ENCODE measurements around the gene APOBEC3B.
"Not testable (repeated sequence)": the region's sequence is repeated elsewhere in the genome, so short reads cannot be mapped to it uniquely, and the experiment has no call there.

The APOBEC3B gene

GRCh38 chr22:38944653-38945052 is 37.5 kb upstream of the APOBEC3B start:
- no peaks in the 10 kb centered on the region for H3K9me3 ChIP-seq (ENCODE audit: low read length)
- no peak overlapping the region for H2AFZ ChIP-seq (ENCODE audit: low read depth, low read length)
- peaks cover 22% of the 10 kb centered on the region for H3K27me3 ChIP-seq (ENCODE audit: insufficient read depth, low read length)
- H3K4me1 ChIP-seq (ENCODE audit: insufficient read depth, low read length), result no peaks in the 10 kb centered on the region
- no peak overlapping the region for H3K4me3 ChIP-seq (ENCODE audit: low read length)
- no peaks in the 10 kb centered on the region for H3K36me3 ChIP-seq (ENCODE audit: insufficient read depth, low read length)

- H3K4me3 ChIP-seq (ENCODE audit: low read length); H3K9me3 ChIP-seq (ENCODE audit: low read length); H3K4me1 ChIP-seq (ENCODE audit: insufficient read depth, low read length); H2AFZ ChIP-seq (ENCODE audit: low read depth, low read length); H3K36me3 ChIP-seq (ENCODE audit: insufficient read depth, low read length): not testable (repeated sequence)
- peaks cover 31% of the 10 kb centered on the region for H3K27me3 ChIP-seq (ENCODE audit: insufficient read depth, low read length)
Measured at GRCh38 chr22:38945706-38946338, 36.3 kb upstream of the APOBEC3B start.

GRCh38 chr22:38946771-38947170 is 35.4 kb upstream of the APOBEC3B start:
- Histone ChIP-seq H3K27me3 (ENCODE audit: insufficient read depth, low read length) (peaks cover 33% of the 10 kb centered on the region), H3K9me3 (ENCODE audit: low read length) (no peaks in the 10 kb centered on the region), H3K36me3 (ENCODE audit: insufficient read depth, low read length) (no peaks in the 10 kb centered on the region)

GRCh38 chr22:38947321-38948140 is 34.6 kb upstream of the APOBEC3B start:
- no peaks in the 10 kb centered on the region for H3K4me1 ChIP-seq (ENCODE audit: insufficient read depth, low read length)
- no peaks in the 10 kb centered on the region for H3K36me3 ChIP-seq (ENCODE audit: insufficient read depth, low read length)
- H3K4me3 ChIP-seq (ENCODE audit: low read length), result no peak overlapping the region
- peaks cover 35% of the 10 kb centered on the region for H3K27me3 ChIP-seq (ENCODE audit: insufficient read depth, low read length)
- no peak overlapping the region for H2AFZ ChIP-seq (ENCODE audit: low read depth, low read length)
- H3K9me3 ChIP-seq (ENCODE audit: low read length), result no peaks in the 10 kb centered on the region

More at GRCh38 chr22:38946771-38947170, 35.4 kb upstream of the APOBEC3B start:
- H3K4me3 ChIP-seq (ENCODE audit: low read length), result no peak overlapping the region
- no peaks in the 10 kb centered on the region for H3K4me1 ChIP-seq (ENCODE audit: insufficient read depth, low read length)
- no peak overlapping the region for H2AFZ ChIP-seq (ENCODE audit: low read depth, low read length)

GRCh38 chr22:38948181-38948940 is 33.8 kb upstream of the APOBEC3B start:
- Histone ChIP-seq H3K4me3 (ENCODE audit: low read length) (no peak overlapping the region), H3K36me3 (ENCODE audit: insufficient read depth, low read length) (no peaks in the 10 kb centered on the region), H2AFZ (ENCODE audit: low read depth, low read length) (no peak overlapping the region), H3K4me1 (ENCODE audit: insufficient read depth, low read length) (no peaks in the 10 kb centered on the region), H3K27me3 (ENCODE audit: insufficient read depth, low read length) (peaks cover 37% of the 10 kb centered on the region), H3K9me3 (ENCODE audit: low read length) (no peaks in the 10 kb centered on the region)

GRCh38 chr22:38949889-38950405 is 32.2 kb upstream of the APOBEC3B start:
- Histone ChIP-seq H3K4me3 (ENCODE audit: low read length) (no peak overlapping the region), H3K27me3 (ENCODE audit: insufficient read depth, low read length) (peaks cover 43% of the 10 kb centered on the region), H2AFZ (ENCODE audit: low read depth, low read length) (no peak overlapping the region), H3K36me3 (ENCODE audit: insufficient read depth, low read length) (no peaks in the 10 kb centered on the region), H3K9me3 (ENCODE audit: low read length) (no peaks in the 10 kb centered on the region), H3K4me1 (ENCODE audit: insufficient read depth, low read length) (no peaks in the 10 kb centered on the region)

- Histone ChIP-seq H3K4me3 (ENCODE audit: low read length) (no peak overlapping the region), H3K9me3 (ENCODE audit: low read length) (no peaks in the 10 kb centered on the region), H3K27me3 (ENCODE audit: insufficient read depth, low read length) (peaks cover 46% of the 10 kb centered on the region), H3K36me3 (ENCODE audit: insufficient read depth, low read length) (no peaks in the 10 kb centered on the region), H2AFZ (ENCODE audit: low read depth, low read length) (no peak overlapping the region), H3K4me1 (ENCODE audit: insufficient read depth, low read length) (no peaks in the 10 kb centered on the region)
Measured at GRCh38 chr22:38950527-38951295, 31.4 kb upstream of the APOBEC3B start.

GRCh38 chr22:38951734-38952133 is 30.4 kb upstream of the APOBEC3B start:
- Histone ChIP-seq H3K36me3 (ENCODE audit: insufficient read depth, low read length) (no peaks in the 10 kb centered on the region), H3K9me3 (ENCODE audit: low read length) (no peaks in the 10 kb centered on the region), H3K4me1 (ENCODE audit: insufficient read depth, low read length) (no peaks in the 10 kb centered on the region), H2AFZ (ENCODE audit: low read depth, low read length) (no peak overlapping the region), H3K4me3 (ENCODE audit: low read length) (no peak overlapping the region), H3K27me3 (ENCODE audit: insufficient read depth, low read length) (peaks cover 44% of the 10 kb centered on the region)

- no peak overlapping the region for H3K4me3 ChIP-seq (ENCODE audit: low read length)
- H3K27me3 ChIP-seq (ENCODE audit: insufficient read depth, low read length), result peaks cover 38% of the 10 kb centered on the region
- no peaks in the 10 kb centered on the region for H3K9me3 ChIP-seq (ENCODE audit: low read length)
- no peaks in the 10 kb centered on the region for H3K4me1 ChIP-seq (ENCODE audit: insufficient read depth, low read length)
- H3K36me3 ChIP-seq (ENCODE audit: insufficient read depth, low read length), result no peaks in the 10 kb centered on the region
- H2AFZ ChIP-seq (ENCODE audit: low read depth, low read length), result no peak overlapping the region
Measured at GRCh38 chr22:38952281-38952993, 29.7 kb upstream of the APOBEC3B start.

GRCh38 chr22:38953091-38953490 is 29.1 kb upstream of the APOBEC3B start:
- no peak overlapping the region for H2AFZ ChIP-seq (ENCODE audit: low read depth, low read length)
- H3K4me1 ChIP-seq (ENCODE audit: insufficient read depth, low read length), result no peaks in the 10 kb centered on the region
- no peaks in the 10 kb centered on the region for H3K36me3 ChIP-seq (ENCODE audit: insufficient read depth, low read length)
- no peaks in the 10 kb centered on the region for H3K9me3 ChIP-seq (ENCODE audit: low read length)
- peaks cover 32% of the 10 kb centered on the region for H3K27me3 ChIP-seq (ENCODE audit: insufficient read depth, low read length)
- no peak overlapping the region for H3K4me3 ChIP-seq (ENCODE audit: low read length)

- H3K4me3 ChIP-seq (ENCODE audit: low read length), result no peak overlapping the region
- no peaks in the 10 kb centered on the region for H3K36me3 ChIP-seq (ENCODE audit: insufficient read depth, low read length)
- H3K27me3 ChIP-seq (ENCODE audit: insufficient read depth, low read length), result peaks cover 28% of the 10 kb centered on the region
- H2AFZ ChIP-seq (ENCODE audit: low read depth, low read length), result no peak overlapping the region
- H3K9me3 ChIP-seq (ENCODE audit: low read length), result no peaks in the 10 kb centered on the region
- H3K4me1 ChIP-seq (ENCODE audit: insufficient read depth, low read length), result no peaks in the 10 kb centered on the region
Measured at GRCh38 chr22:38953577-38954413, 28.4 kb upstream of the APOBEC3B start.
